Chondrocyte (in vitro differentiated cells): ENCODE results near the gene MFN2. TPM values are rescaled to one million over a fixed set of nuclear protein-coding genes. Genes with fewer than 3 reads are reported as not detected.

ENCODE experiments used
- DNase-seq: peaks from one replicate; pipeline ENCODE4 v3.0.0; 2021; ENCODE audit warnings: mixed read lengths, low spot score
- H3K27ac Mint-ChIP-seq: one replicate; pipeline ENCODE4 v1.8.0; 2021; ENCODE audit warnings: mild to moderate bottlenecking, moderate library complexity, mixed read lengths; ENCODE audit not compliant: unreplicated experiment
- H3K27me3 Mint-ChIP-seq: 2 replicates; pipeline ENCODE4 v1.8.0; 2021; ENCODE audit warnings: low read depth, mixed read lengths
- H3K36me3 Mint-ChIP-seq: 2 replicates; pipeline ENCODE4 v1.8.0; 2021; ENCODE audit warnings: low read depth, mixed read lengths
- H3K4me1 Mint-ChIP-seq: 2 replicates; pipeline ENCODE4 v1.8.0; 2021; ENCODE audit warnings: low read depth, mild to moderate bottlenecking, mixed read lengths
- H3K4me3 Mint-ChIP-seq: one replicate; pipeline ENCODE4 v1.8.0; 2021; ENCODE audit warnings: mild to moderate bottlenecking, moderate library complexity, mixed read lengths; ENCODE audit not compliant: unreplicated experiment
- H3K9me3 Mint-ChIP-seq: 2 replicates; pipeline ENCODE4 v1.8.0; 2021; ENCODE audit warnings: low read depth, mixed read lengths
- total RNA-seq: library from RNA; stranded (reverse); gene quantifications from 3 replicates; pipeline ENCODE4 v1.2.1, GENCODE V29; 2021
- TF ChIP-seq, protein P1 (sequence below): fragments of 200-600 bp; sonication (generic); IDR thresholded peaks from 2 replicates; pipeline ENCODE4 v1.5.0; 2021; ENCODE audit warnings: antibody characterized with exemption, mild to moderate bottlenecking, moderate library complexity

Gene MFN2
- total RNA-seq, 1 donor from 2014 or later, result 56.6 TPM

DNA sequence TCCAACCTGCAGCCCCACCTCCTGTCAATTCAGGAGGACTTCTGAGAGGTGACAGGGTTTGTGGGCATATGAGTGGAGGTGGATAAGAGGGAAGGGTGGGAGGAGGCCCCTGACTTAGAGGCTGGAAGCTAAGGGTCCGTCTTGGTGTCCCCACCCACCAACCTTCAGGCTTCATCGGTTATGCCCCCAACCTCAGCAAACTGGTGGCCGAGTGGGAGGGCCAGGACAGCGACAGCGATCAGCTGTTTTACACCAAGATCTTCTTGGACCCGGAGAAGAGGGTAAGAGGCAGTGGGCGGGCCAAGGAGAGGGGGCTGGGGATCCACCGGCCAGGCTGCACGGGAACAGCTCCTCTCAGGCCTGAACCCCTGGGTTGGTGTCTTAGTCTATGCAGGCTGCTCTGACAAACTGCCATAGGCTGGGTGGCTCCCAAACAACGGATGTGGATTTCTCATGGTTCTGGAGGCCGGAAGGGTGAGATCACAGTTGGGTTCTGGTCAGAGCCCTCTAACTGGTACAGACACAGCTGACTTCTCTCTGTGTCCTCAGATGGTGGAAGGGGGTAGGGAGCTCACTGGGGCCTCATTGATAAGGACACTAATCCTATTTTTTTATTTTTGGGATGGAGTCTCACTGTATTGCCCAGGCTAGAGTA, 27.7 kb upstream of the MFN2 start:
- no peak for DNase-seq
- TF ChIP-seq, protein P1, sequence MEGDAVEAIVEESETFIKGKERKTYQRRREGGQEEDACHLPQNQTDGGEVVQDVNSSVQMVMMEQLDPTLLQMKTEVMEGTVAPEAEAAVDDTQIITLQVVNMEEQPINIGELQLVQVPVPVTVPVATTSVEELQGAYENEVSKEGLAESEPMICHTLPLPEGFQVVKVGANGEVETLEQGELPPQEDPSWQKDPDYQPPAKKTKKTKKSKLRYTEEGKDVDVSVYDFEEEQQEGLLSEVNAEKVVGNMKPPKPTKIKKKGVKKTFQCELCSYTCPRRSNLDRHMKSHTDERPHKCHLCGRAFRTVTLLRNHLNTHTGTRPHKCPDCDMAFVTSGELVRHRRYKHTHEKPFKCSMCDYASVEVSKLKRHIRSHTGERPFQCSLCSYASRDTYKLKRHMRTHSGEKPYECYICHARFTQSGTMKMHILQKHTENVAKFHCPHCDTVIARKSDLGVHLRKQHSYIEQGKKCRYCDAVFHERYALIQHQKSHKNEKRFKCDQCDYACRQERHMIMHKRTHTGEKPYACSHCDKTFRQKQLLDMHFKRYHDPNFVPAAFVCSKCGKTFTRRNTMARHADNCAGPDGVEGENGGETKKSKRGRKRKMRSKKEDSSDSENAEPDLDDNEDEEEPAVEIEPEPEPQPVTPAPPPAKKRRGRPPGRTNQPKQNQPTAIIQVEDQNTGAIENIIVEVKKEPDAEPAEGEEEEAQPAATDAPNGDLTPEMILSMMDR, result no peak
- no peaks in the 10 kb centered on the region for H3K27me3 Mint-ChIP-seq
- no peak overlapping the region for H3K27ac Mint-ChIP-seq
- H3K4me1 Mint-ChIP-seq, result no peaks in the 10 kb centered on the region
- no peaks in the 10 kb centered on the region for H3K9me3 Mint-ChIP-seq
- peaks cover 30% of the 10 kb centered on the region for H3K36me3 Mint-ChIP-seq
- no peak overlapping the region for H3K4me3 Mint-ChIP-seq

DNA sequence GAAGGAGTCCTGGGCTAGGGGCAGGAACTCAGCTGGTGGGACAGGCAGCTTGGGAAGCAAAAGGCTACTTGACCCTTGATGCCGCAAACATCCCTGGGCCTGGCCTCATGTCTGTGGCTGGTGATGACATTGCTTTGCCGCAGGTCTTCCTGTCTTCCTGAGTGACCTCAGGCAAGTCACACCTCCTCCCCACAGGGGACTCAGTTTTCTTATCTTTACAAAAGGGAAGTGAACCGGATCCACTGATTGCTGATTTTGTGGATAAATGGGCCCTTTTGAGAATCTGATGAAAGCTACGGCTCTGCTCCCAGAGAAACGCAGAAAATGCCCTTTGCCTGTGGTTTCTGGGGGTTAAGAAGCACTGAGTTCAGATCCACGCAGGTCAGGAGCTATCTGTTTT, 25.0 kb upstream of the MFN2 start:
- Mint-ChIP-seq H3K27me3 (no peaks in the 10 kb centered on the region), H3K27ac (no peak overlapping the region), H3K36me3 (peaks cover 31% of the 10 kb centered on the region), H3K4me1 (no peaks in the 10 kb centered on the region), H3K4me3 (no peak overlapping the region), H3K9me3 (no peaks in the 10 kb centered on the region)
- TF ChIP-seq, protein P1, result no peak
- no peak for DNase-seq

DNA sequence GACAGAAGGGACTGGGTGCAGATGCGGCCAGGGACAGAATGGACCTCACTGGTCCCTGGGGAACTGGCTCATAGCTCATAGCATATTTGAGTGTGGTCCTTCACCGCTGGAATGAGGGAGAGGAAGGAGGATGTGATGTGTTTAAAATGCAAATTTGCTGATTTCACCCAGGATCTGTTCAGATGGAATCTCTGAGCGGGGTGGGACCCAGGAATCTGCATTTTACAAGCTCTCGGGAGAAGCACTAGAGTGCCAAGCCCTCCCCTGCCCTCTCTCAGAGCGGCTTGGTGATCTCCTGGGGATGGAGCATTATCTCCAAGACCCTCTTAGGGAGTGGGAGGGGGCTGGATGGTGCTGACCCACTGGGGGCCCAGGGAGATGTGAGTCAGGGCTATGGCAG, 22.8 kb upstream of the MFN2 start:
- DNase-seq, result no peak
- Mint-ChIP-seq H3K27me3 (no peaks in the 10 kb centered on the region), H3K4me1 (no peaks in the 10 kb centered on the region), H3K27ac (no peak overlapping the region), H3K9me3 (no peaks in the 10 kb centered on the region), H3K4me3 (no peak overlapping the region), H3K36me3 (peaks cover 21% of the 10 kb centered on the region)
- TF ChIP-seq, protein P1, result no peak

DNA sequence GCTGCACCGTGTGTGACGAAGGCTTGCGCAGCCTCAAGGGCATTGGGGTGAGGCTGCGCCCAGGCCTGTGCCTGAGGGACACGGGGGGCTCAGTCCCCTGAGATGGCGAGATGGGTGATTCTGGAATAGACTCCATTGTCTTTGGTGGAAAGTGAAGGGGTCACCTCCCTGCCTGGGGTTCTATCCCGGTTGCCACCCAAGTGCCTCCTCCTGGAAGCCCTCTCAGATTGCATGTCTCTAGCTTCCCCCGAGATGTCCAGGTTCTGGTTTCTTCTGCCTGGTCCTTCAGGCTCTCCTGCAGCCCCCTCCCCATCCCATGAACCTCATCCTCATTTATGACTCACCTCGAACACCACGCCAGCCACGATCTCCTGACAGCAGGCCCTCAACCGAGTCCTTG, 22.3 kb upstream of the MFN2 start:
- Mint-ChIP-seq H3K27ac (no peak overlapping the region), H3K4me3 (no peak overlapping the region), H3K4me1 (no peaks in the 10 kb centered on the region), H3K27me3 (no peaks in the 10 kb centered on the region), H3K36me3 (peaks cover 20% of the 10 kb centered on the region), H3K9me3 (no peaks in the 10 kb centered on the region)
- TF ChIP-seq, protein P1, result no peak
- no peak for DNase-seq

DNA sequence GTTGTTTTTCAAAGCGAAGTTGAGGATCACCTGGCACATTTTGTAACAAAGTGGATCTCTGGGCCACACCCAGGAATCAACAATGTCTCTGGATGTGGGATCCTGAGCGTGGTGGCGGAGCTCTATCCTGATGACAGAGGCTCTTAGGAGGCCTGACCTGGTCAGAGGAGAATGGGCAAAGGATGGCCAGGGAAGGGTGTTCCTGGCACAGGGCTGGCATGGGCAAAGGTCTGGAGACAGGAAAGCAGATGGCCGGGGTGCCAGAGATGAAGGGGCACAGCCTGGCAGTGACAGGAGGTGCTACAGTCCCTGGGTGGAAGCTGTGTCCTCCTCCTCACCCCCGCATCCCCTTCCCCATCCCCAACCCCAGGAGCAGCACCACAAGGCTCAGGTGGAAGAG, 20.0 kb upstream of the MFN2 start:
- H3K36me3 Mint-ChIP-seq, result peaks cover 30% of the 10 kb centered on the region
- DNase-seq, result no peak
- TF ChIP-seq, protein P1, result no peak
- H3K9me3 Mint-ChIP-seq, result no peaks in the 10 kb centered on the region
- H3K27ac Mint-ChIP-seq, result no peak overlapping the region
- no peaks in the 10 kb centered on the region for H3K4me1 Mint-ChIP-seq
- H3K27me3 Mint-ChIP-seq, result no peaks in the 10 kb centered on the region
- no peak overlapping the region for H3K4me3 Mint-ChIP-seq
